Measurements from ENCODE around the gene MOSMO.
"Not testable (repeated sequence)": the region's sequence is repeated elsewhere in the genome, so short reads cannot be mapped to it uniquely, and the experiment has no call there.

The MOSMO gene

DNA sequence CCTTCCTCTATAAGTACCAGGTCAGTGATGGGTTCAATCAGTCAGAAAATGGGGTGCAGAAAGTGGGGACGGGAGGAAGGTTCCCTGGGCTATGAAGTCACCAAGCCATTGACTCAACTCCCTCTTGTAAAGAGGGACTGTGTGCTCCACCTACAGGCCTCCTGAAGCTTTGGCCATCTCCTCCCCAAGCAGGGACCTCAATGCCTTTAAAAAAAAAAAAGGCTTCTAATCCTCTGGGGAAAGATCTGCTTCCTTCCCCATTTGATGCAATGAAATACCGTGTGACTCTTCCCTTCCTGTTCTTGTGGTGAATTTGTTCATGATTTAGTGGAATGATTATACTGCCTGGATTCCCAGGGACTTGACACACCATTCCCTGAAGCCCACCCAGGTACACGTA lies 115.2 kb downstream of the MOSMO start:
- no peak overlapping the region for H2AFZ ChIP-seq (ENCODE audit: low read depth, low read length)
- no peaks in the 10 kb centered on the region for H3K4me1 ChIP-seq (ENCODE audit: insufficient read depth, low read length)
- H3K27me3 ChIP-seq (ENCODE audit: insufficient read depth, low read length) = no peaks in the 10 kb centered on the region
- no peaks in the 10 kb centered on the region for H3K9me3 ChIP-seq (ENCODE audit: low read length)
- H3K4me3 ChIP-seq (ENCODE audit: low read length) = no peak overlapping the region
- no peaks in the 10 kb centered on the region for H3K36me3 ChIP-seq (ENCODE audit: insufficient read depth, low read length)

DNA sequence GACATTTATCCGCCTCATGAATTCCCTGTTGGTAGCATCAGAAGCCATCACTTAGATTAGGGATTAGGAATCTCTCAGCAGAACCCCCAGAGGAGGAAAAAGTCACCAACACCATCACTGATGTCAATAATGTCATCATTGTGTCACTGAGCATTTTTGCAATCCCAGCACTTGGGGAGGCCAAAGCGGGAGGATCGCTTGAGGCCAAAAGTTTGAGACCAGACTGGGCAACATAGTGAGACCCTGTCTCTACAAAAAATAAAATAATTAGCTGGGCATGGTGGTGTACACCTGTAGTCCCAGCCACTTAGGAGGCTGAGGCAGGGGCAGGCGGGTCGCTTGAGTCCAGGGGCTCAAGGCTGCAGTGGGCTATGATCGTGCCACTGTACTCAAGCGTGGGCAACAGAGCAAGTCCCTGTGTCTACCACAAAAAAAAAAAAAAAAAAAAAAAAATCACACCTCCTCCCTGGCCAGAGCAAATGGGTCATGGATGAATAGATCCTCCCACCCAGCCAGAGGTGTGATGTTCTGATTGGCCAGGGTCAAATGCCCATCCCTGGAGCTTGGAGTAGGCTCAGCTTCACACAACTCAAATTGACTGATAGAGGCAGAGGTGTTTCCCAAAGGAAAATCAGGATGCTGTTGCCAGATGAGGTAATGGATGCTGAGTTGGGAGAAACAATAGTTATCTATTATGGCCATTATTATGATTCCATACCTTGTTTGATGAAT lies 116.0 kb downstream of the MOSMO start:
- Histone ChIP-seq H2AFZ (ENCODE audit: low read depth, low read length) (no peak overlapping the region), H3K4me3 (ENCODE audit: low read length) (no peak overlapping the region)

DNA sequence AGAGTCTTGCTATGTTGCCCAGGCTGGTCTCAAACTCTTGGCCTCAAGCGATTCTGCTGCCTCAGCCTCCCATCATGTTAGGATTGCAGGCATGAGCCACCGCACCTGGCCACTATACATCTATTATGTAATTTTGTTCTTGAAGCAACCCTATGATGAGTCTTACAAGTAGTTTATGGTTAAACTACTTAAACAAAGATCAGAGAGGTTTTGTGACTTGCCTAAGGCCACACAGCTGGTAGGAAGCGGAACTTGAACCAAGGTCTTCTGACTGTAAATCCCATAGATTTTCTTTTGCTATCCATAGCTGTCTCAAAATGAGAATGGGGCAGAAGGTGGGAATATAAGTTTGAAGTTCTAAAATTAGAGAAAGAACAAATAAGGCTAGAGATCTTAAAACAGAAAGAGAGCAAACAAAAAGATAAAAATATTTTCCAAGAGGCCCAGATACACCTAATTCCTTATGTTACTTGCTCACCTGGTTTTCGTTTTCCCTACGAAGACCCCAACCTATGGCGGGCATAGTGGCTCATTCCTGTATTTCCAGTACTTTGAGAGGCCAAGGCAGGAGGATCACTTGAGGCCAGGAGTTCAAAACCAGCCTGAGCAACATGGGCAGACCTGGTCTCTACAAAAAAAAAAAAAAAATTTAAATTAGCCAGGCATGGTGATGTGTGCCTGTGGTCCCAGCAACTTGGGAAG lies 116.8 kb downstream of the MOSMO start:
- H3K36me3 ChIP-seq (ENCODE audit: insufficient read depth, low read length) = no peaks in the 10 kb centered on the region
- no peaks in the 10 kb centered on the region for H3K9me3 ChIP-seq (ENCODE audit: low read length)
- no peaks in the 10 kb centered on the region for H3K27me3 ChIP-seq (ENCODE audit: insufficient read depth, low read length)
- no peaks in the 10 kb centered on the region for H3K4me1 ChIP-seq (ENCODE audit: insufficient read depth, low read length)
- H2AFZ ChIP-seq (ENCODE audit: low read depth, low read length) = no peak overlapping the region
- H3K4me3 ChIP-seq (ENCODE audit: low read length) = no peak overlapping the region

More for the DNA sequence above, 116.0 kb downstream of the MOSMO start:
- no peaks in the 10 kb centered on the region for H3K9me3 ChIP-seq (ENCODE audit: low read length)
- H3K4me1 ChIP-seq (ENCODE audit: insufficient read depth, low read length) = no peaks in the 10 kb centered on the region
- H3K36me3 ChIP-seq (ENCODE audit: insufficient read depth, low read length) = no peaks in the 10 kb centered on the region
- H3K27me3 ChIP-seq (ENCODE audit: insufficient read depth, low read length) = no peaks in the 10 kb centered on the region

DNA sequence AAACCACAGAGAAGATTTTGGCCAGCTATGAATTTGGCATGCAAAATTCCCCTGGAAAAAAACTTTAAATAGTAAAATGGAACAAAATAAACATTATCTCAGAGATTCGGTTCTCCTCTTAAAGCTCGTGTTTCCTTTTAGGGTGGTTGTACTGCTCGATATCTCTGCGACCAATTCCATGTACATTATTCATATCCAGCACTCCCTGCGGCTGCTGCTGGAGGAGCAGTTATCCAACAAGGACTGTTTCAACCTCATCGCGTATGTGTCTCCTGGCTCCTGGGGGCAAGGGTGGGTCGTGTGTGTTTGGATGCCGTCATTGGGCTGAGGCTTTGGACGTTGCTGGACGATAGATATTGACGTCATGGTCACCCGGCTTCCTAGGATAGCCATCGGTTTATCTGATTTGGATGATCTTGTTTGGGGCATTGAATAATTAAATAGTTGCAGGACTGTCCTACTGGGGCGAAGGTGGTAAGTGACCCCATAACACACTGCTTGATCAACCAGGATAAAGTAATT lies 118.2 kb downstream of the MOSMO start:
- Histone ChIP-seq H3K9me3 (ENCODE audit: low read length) (no peaks in the 10 kb centered on the region), H3K4me1 (ENCODE audit: insufficient read depth, low read length) (no peaks in the 10 kb centered on the region), H2AFZ (ENCODE audit: low read depth, low read length) (no peak overlapping the region), H3K4me3 (ENCODE audit: low read length) (no peak overlapping the region), H3K27me3 (ENCODE audit: insufficient read depth, low read length) (no peaks in the 10 kb centered on the region), H3K36me3 (ENCODE audit: insufficient read depth, low read length) (no peaks in the 10 kb centered on the region)

DNA sequence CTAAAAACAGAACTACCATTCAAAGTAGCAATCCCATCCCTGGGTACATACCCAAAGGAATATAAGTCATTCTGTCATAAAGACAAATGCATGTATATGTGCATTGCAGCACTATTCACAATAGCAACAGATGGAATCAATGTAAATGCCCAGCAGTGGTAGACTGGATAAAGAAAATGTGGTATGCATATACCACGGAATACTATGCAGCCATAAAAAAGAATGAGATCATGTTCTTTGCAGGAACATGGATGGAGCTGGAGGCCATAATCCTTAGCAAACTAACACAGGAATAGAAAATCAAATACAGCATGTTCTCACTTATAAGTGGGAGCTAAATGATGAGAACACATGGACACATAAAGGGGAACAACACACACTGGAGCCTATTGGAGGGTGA lies 120.6 kb downstream of the MOSMO start:
- H3K9me3 ChIP-seq (ENCODE audit: low read length); H2AFZ ChIP-seq (ENCODE audit: low read depth, low read length); H3K4me1 ChIP-seq (ENCODE audit: insufficient read depth, low read length); H3K36me3 ChIP-seq (ENCODE audit: insufficient read depth, low read length); H3K4me3 ChIP-seq (ENCODE audit: low read length); H3K27me3 ChIP-seq (ENCODE audit: insufficient read depth, low read length): not testable (repeated sequence)

DNA sequence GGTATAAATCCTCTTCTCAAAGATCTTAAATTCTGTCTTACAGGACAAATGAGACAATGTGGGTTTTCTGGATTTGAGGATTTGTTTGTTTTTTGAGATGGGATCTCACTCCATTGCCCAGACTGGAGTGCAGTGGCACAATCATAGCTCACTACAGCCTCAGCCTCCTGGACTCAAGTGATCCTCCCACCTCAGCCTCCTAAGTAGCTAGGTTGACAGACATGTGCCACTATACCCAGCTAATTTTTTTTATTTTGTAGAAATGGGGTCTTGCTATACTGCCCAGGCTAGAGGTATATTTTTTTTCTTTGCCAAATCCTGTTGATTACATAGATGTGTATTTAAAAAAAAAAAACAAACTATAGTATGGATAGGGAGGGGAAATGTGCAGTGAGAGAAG lies 122.6 kb downstream of the MOSMO start:
- Histone ChIP-seq H3K4me1 (ENCODE audit: insufficient read depth, low read length) (no peaks in the 10 kb centered on the region), H2AFZ (ENCODE audit: low read depth, low read length) (no peak overlapping the region), H3K27me3 (ENCODE audit: insufficient read depth, low read length) (peaks cover 8% of the 10 kb centered on the region), H3K4me3 (ENCODE audit: low read length) (no peak overlapping the region), H3K9me3 (ENCODE audit: low read length) (no peaks in the 10 kb centered on the region), H3K36me3 (ENCODE audit: insufficient read depth, low read length) (no peaks in the 10 kb centered on the region)

DNA sequence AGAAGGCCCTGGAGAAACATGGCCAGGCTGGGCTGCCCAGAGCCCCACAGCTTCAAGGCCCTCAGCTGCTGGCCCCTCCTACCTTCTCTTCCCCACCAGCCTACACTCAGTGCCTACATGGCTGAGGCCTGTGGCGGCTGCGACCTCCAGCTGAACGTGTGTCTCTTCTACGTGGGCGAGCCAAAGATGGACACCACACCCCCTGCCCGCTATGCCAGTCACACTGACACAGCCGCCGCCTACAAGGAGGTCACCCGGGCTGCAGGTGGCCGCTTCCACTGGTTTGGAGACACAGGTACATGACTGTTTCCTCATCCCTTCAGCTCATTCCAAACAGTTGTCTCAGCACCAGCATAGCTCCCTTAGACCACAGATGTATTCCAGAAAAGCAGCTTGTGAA lies 124.9 kb downstream of the MOSMO start:
- Histone ChIP-seq H3K9me3 (ENCODE audit: low read length) (no peaks in the 10 kb centered on the region), H3K36me3 (ENCODE audit: insufficient read depth, low read length) (no peaks in the 10 kb centered on the region), H2AFZ (ENCODE audit: low read depth, low read length) (no peak overlapping the region), H3K4me1 (ENCODE audit: insufficient read depth, low read length) (no peaks in the 10 kb centered on the region), H3K4me3 (ENCODE audit: low read length) (no peak overlapping the region), H3K27me3 (ENCODE audit: insufficient read depth, low read length) (peaks cover 8% of the 10 kb centered on the region)
